Esophagus muscularis mucosa (tissue), 4 donors: Measurements from ENCODE around the gene TREM2.

Experiments
- EP300 ChIP-seq: sonication (generic); formaldehyde crosslinking; IDR thresholded peaks from one replicate; pipeline ENCODE4 v1.6.1; 2017; ENCODE audit warnings: antibody characterized with exemption
- POLR2A ChIP-seq: fragments of 450-650 bp; IDR thresholded peaks from one replicate; pipeline ENCODE4 v1.6.1; 2017; ENCODE audit warnings: antibody characterized with exemption, moderate library complexity, mild to moderate bottlenecking, low read depth
- POLR2AphosphoS5 ChIP-seq, 2 donors: sonication (generic); formaldehyde crosslinking; IDR thresholded peaks; one replicate each; pipeline ENCODE4 v1.6.1; 2017; ENCODE audit warnings: antibody characterized with exemption in 2 of 2
- TF ChIP-seq, protein P1 (sequence below), 3 experiments: fragments of 200-600 bp in 2 of 3; fragments of 450-650 bp in 1 of 3; sonication (generic) in 2 of 3; IDR thresholded peaks; one replicate each; pipeline ENCODE4 v1.5.1; 2017 to 2019; ENCODE audit warnings: antibody characterized with exemption in 3 of 3, mild to moderate bottlenecking in 2 of 3, moderate library complexity in 1 of 3

DNA sequence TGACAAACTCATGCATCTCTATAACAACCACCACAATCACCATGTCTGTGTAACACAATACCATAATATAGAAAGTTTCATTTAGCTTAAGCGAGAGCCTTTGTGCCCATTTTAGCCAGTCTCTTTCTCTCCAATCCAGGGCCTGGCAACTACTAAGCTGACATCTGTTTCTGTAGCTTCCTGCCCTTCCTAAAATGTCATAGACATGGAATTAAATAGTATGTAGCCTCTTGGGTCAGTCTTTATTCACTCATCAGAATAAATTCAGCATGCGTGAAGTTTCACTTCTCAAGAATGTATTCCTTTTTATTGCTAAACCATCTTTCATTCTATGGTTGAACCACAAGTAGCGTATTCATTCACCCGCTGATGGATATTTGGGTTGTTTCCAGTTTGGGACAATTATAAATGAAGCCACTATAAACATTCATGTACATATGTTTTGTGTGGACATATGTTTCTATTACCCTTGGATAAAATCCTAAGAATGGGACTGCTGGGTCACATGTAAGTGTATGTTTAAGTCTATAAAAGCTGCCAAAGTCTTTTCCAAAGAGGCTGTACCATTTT, 1.7 kb upstream of the TREM2 start:
- TF ChIP-seq, protein P1, sequence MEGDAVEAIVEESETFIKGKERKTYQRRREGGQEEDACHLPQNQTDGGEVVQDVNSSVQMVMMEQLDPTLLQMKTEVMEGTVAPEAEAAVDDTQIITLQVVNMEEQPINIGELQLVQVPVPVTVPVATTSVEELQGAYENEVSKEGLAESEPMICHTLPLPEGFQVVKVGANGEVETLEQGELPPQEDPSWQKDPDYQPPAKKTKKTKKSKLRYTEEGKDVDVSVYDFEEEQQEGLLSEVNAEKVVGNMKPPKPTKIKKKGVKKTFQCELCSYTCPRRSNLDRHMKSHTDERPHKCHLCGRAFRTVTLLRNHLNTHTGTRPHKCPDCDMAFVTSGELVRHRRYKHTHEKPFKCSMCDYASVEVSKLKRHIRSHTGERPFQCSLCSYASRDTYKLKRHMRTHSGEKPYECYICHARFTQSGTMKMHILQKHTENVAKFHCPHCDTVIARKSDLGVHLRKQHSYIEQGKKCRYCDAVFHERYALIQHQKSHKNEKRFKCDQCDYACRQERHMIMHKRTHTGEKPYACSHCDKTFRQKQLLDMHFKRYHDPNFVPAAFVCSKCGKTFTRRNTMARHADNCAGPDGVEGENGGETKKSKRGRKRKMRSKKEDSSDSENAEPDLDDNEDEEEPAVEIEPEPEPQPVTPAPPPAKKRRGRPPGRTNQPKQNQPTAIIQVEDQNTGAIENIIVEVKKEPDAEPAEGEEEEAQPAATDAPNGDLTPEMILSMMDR (IDR thresholded peaks at IDR 0.05) = no peak
- TF ChIP-seq EP300 (no peak), POLR2A (no peak), POLR2AphosphoS5 (IDR thresholded peaks at IDR 0.05) (no peak)
